PC-9 (cell line): ENCODE results near the gene SMARCD1. TPM values are rescaled to one million over a fixed set of nuclear protein-coding genes. Genes with fewer than 3 reads are reported as not detected.
"Not testable (repeated sequence)": the region's sequence is repeated elsewhere in the genome, so short reads cannot be mapped to it uniquely, and the experiment has no call there.

Experiments used
- BruUV-seq: library from RNA; stranded (reverse); fragments of 400-500 nt; replicated peaks from 2 replicates; lab custom pipeline; 2021; lab: Mats Ljungman, UMichigan
- CTCF ChIA-PET: fragments of 300-600 bp; sonication (Branson Sonifier 250); formaldehyde crosslinking; loops from one replicate; lab custom pipeline; 2022; ENCODE audit warnings: antibody characterized with exemption; lab: Charles Lee
- POLR2A ChIA-PET: fragments of 300-600 bp; sonication (Branson Sonifier 250); formaldehyde crosslinking; loops from one replicate; lab custom pipeline; 2022; ENCODE audit warnings: antibody characterized with exemption; ENCODE audit not compliant: unreplicated experiment; lab: Charles Lee
- DNase-seq, 2 experiments: peaks; one replicate each; pipeline versions ENCODE4 v3.0.0 to v3.0.0-alpha.2; 2015 to 2022; ENCODE audit warnings: mixed read lengths in 1 of 2
- H2AFZ ChIP-seq: fragments of 200-600 bp; sonication (generic); 2 replicates; pipeline ENCODE4 v1.8.1; 2017; ENCODE audit warnings: antibody characterized with exemption
- H3F3A ChIP-seq: fragments of 200-600 bp; sonication (generic); 2 replicates; pipeline ENCODE4 v1.8.1; 2017; ENCODE audit warnings: antibody characterized with exemption, mild to moderate bottlenecking, low read depth; ENCODE audit not compliant: insufficient read depth
- H3K27ac ChIP-seq: fragments of 200-600 bp; sonication (generic); 2 replicates; pipeline ENCODE4 v1.6.1; 2016; ENCODE audit warnings: mixed run types
- H3K27me3 ChIP-seq: fragments of 200-600 bp; sonication (generic); 2 replicates; pipeline ENCODE4 v1.6.1; 2016; ENCODE audit warnings: low read depth, mixed run types; ENCODE audit not compliant: insufficient read depth
- H3K36me3 ChIP-seq: fragments of 200-600 bp; sonication (generic); 2 replicates; pipeline ENCODE4 v1.6.1; 2016; ENCODE audit warnings: low read depth, mixed run types
- H3K4me1 ChIP-seq: fragments of 200-600 bp; sonication (generic); replicated peaks from 2 replicates; pipeline ENCODE4 v1.6.1; 2016; ENCODE audit warnings: mixed run types; ENCODE audit not compliant: insufficient read depth
- H3K4me2 ChIP-seq: fragments of 200-600 bp; sonication (generic); 2 replicates; pipeline ENCODE4 v1.6.1; 2017; ENCODE audit warnings: mixed run types
- H3K4me3 ChIP-seq: fragments of 200-600 bp; sonication (generic); 2 replicates; pipeline ENCODE4 v1.6.1; 2016; ENCODE audit warnings: mixed run types
- H3K79me2 ChIP-seq: fragments of 200-600 bp; sonication (generic); 2 replicates; pipeline ENCODE4 v1.6.1; 2017; ENCODE audit warnings: low read depth, mixed run types
- H3K9me2 ChIP-seq: fragments of 200-600 bp; sonication (generic); 2 replicates; pipeline ENCODE4 v1.8.1; 2017; ENCODE audit warnings: mild to moderate bottlenecking; ENCODE audit not compliant: insufficient read depth
- H3K9me3 ChIP-seq: fragments of 200-600 bp; sonication (generic); 2 replicates; pipeline ENCODE4 v1.8.1; 2016; ENCODE audit warnings: low read depth; ENCODE audit not compliant: insufficient read depth
- H4K20me1 ChIP-seq: fragments of 200-600 bp; sonication (generic); 2 replicates; pipeline ENCODE4 v1.8.1; 2017; ENCODE audit not compliant: insufficient read depth
- EZH2 ChIP-seq: fragments of 200-600 bp; sonication (generic); IDR thresholded peaks from 2 replicates; pipeline ENCODE4 v1.8.0; 2017; ENCODE audit warnings: antibody characterized with exemption, low read depth
- intact Hi-C: fragments of 100-400 bp; cut with micrococcal nuclease; formaldehyde crosslinking; loops from one replicate; pipeline ENCODE4 v1.10.0; 2022; ENCODE audit not compliant: unreplicated experiment
- total RNA-seq: library from RNA; stranded (reverse); gene quantifications from 2 replicates; pipeline ENCODE4 v1.2.3, GENCODE V29; 2021
- TF ChIP-seq, protein P1 (sequence below): fragments of 200-600 bp; sonication (generic); conservative IDR thresholded peaks from 2 replicates; pipeline ENCODE4 v1.6.1; 2017; ENCODE audit warnings: mixed run types, antibody characterized with exemption, mild to moderate bottlenecking, moderate library complexity

The SMARCD1 gene
- total RNA-seq, 1 experiment from 2014 or later: 48.8 TPM

GRCh38 chr12:50147281-50147680 is 62.1 kb downstream of the SMARCD1 start:
- no TSS peak for BruUV-seq
- Histone ChIP-seq H3K9me3 (no peaks in the 10 kb centered on the region), H3K4me3 (no peak overlapping the region), H3K79me2 (no peaks in the 10 kb centered on the region), H3K27ac (no peak overlapping the region), H3K36me3 (no peaks in the 10 kb centered on the region), H3K4me2 (no peak overlapping the region), H3F3A (no peaks in the 10 kb centered on the region; the same call in 1 of the 2 replicates), H4K20me1 (no peaks in the 10 kb centered on the region; the same call in 1 of the 2 replicates), H2AFZ (no peak overlapping the region), H3K4me1 (no peaks in the 10 kb centered on the region), H3K9me2 (no peaks in the 10 kb centered on the region), H3K27me3 (no peaks in the 10 kb centered on the region)
- intact Hi-C loops: no loop called here
- ChIA-PET POLR2A (no interaction called here), CTCF (no interaction called here)
- no peak for DNase-seq
- no peak for TF ChIP-seq EZH2

DNA sequence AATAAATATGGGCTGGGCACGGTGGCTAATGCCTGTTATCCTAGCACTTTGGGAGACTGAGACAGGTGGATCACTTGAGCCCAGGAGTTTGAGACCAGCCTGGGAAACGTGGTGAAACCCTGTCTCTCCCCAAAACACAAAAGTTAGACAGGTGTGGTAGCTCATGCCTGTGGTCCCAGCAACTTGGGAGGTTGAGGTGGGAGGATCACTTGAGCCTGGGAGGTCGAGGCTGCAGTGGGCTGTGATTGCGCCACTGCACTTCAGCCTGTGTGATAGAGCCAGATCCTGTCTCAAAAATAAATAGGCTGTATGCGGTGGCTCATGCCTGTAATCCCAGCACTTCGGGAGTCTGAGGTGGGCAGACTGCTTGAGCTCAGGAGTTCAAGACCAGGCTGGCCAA is 62.9 kb downstream of the SMARCD1 start:
- H4K20me1 ChIP-seq, POLR2A ChIA-PET, H3K27ac ChIP-seq, H2AFZ ChIP-seq, BruUV-seq, H3K4me1 ChIP-seq, H3K9me2 ChIP-seq, H3K4me3 ChIP-seq, intact Hi-C loops, H3K79me2 ChIP-seq, H3K9me3 ChIP-seq, H3F3A ChIP-seq, H3K27me3 ChIP-seq, H3K36me3 ChIP-seq, H3K4me2 ChIP-seq, DNase-seq: not testable (repeated sequence)
- CTCF ChIA-PET: interaction anchor here (0.7 kb wide), 2 partner anchors 19 to 322 kb away, joined by 15 to 20 read pairs; no protein-coding TSS in a partner anchor

- Histone ChIP-seq H2AFZ (no peak overlapping the region), H3K27me3 (no peaks in the 10 kb centered on the region), H3K27ac (no peak overlapping the region), H3K79me2 (no peaks in the 10 kb centered on the region), H3K36me3 (no peaks in the 10 kb centered on the region), H3K9me3 (no peaks in the 10 kb centered on the region), H3K4me2 (no peak overlapping the region), H4K20me1 (no peaks in the 10 kb centered on the region; the same call in 1 of the 2 replicates), H3K4me1 (no peaks in the 10 kb centered on the region), H3F3A (no peaks in the 10 kb centered on the region; the same call in 1 of the 2 replicates), H3K4me3 (no peak overlapping the region), H3K9me2 (no peaks in the 10 kb centered on the region)
- no peak for DNase-seq
- intact Hi-C loops: no loop called here
- TF ChIP-seq EZH2: no peak
- TF ChIP-seq, protein P1, sequence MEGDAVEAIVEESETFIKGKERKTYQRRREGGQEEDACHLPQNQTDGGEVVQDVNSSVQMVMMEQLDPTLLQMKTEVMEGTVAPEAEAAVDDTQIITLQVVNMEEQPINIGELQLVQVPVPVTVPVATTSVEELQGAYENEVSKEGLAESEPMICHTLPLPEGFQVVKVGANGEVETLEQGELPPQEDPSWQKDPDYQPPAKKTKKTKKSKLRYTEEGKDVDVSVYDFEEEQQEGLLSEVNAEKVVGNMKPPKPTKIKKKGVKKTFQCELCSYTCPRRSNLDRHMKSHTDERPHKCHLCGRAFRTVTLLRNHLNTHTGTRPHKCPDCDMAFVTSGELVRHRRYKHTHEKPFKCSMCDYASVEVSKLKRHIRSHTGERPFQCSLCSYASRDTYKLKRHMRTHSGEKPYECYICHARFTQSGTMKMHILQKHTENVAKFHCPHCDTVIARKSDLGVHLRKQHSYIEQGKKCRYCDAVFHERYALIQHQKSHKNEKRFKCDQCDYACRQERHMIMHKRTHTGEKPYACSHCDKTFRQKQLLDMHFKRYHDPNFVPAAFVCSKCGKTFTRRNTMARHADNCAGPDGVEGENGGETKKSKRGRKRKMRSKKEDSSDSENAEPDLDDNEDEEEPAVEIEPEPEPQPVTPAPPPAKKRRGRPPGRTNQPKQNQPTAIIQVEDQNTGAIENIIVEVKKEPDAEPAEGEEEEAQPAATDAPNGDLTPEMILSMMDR: no peak
- no TSS peak for BruUV-seq
- POLR2A ChIA-PET: no interaction called here
- CTCF ChIA-PET: no interaction called here
These were observed 64.2 kb downstream of the SMARCD1 start for GRCh38 chr12:50149311-50149710.

Other genes starting within 250 kb of the SMARCD1 start
- gene BCDIN3D, start 242.2 kb upstream of the SMARCD1 start, total RNA-seq: 2.5 and 4.7 TPM in 2 replicates
- not detected in 2 replicates for gene FAIM2, start 181.4 kb upstream of the SMARCD1 start, total RNA-seq
- not detected in 2 replicates for gene AQP2, start 134.6 kb upstream of the SMARCD1 start, total RNA-seq
- gene AQP5, start 123.5 kb upstream of the SMARCD1 start, total RNA-seq: 0.31 and 0.45 TPM in 2 replicates
- gene AQP6, start 112.4 kb upstream of the SMARCD1 start, total RNA-seq: not detected in 2 replicates
- 108 and 112 TPM in 2 replicates for gene RACGAP1, start 59.8 kb upstream of the SMARCD1 start, total RNA-seq
- gene ASIC1, start 27.7 kb upstream of the SMARCD1 start, total RNA-seq: 3.5 and 4.5 TPM in 2 replicates
- 0.24 and 1.0 TPM in 2 replicates for gene GPD1, start 18.7 kb downstream of the SMARCD1 start, total RNA-seq
- gene COX14, start 26.9 kb downstream of the SMARCD1 start, total RNA-seq: 53.9 and 76.1 TPM in 2 replicates
- 33.0 and 41.7 TPM in 2 replicates for gene CERS5, start 82.0 kb downstream of the SMARCD1 start, total RNA-seq
- 73.1 and 98.6 TPM in 2 replicates for gene LIMA1, start 198.2 kb downstream of the SMARCD1 start, total RNA-seq